GM12801 (cell line): ENCODE measurements around the gene HOXD9.

Experiments
- CTCF ChIP-seq: IDR thresholded peaks from one replicate; pipeline ENCODE4 v1.5.1; 2011; ENCODE audit warnings: control low read depth; ENCODE audit not compliant: insufficient read length; ENCODE audit errors: extremely low read depth

Gene HOXD9

GRCh38 chr2:176105730-176106580 is 16.6 kb upstream of the HOXD9 start:
- TF ChIP-seq CTCF: no peak

- TF ChIP-seq CTCF: no peak
Observed at GRCh38 chr2:176106581-176107539, 15.7 kb upstream of the HOXD9 start, which contains the start of gene HOXD11. Gene HOXD11, plus strand, starts transcription at chr2:176107280. Its CDS starts 76 bp downstream, at chr2:176107356.

- no peak for TF ChIP-seq CTCF
Observed at GRCh38 chr2:176107731-176108181, 14.8 kb upstream of the HOXD9 start.

GRCh38 chr2:176109192-176109901 is 13.2 kb upstream of the HOXD9 start:
- TF ChIP-seq CTCF: no peak

- TF ChIP-seq CTCF: no peak
Observed at GRCh38 chr2:176109946-176110345, 12.6 kb upstream of the HOXD9 start.

GRCh38 chr2:176110415-176111308 is 11.9 kb upstream of the HOXD9 start:
- TF ChIP-seq CTCF: no peak
